D721Med (cell line): ENCODE data around the gene KIF19.

Experiments used
- DNase-seq: peaks from one replicate; pipeline ENCODE4 v3.0.0; 2011; ENCODE audit warnings: low spot score; ENCODE audit not compliant: insufficient read length
- FAIRE-seq: peaks from 2 replicates; lab custom pipeline; 2011; peaks lifted over from hg19 to GRCh38; lab: Jason Lieb, UNC
- CTCF ChIP-seq: IDR thresholded peaks from 2 replicates; pipeline ENCODE4 v1.5.1; 2012; ENCODE audit warnings: mild to moderate bottlenecking, control low read depth; ENCODE audit not compliant: insufficient read depth; ENCODE audit errors: missing control alignments

Gene KIF19

GRCh38 chr17:74369221-74369620 is 43.2 kb downstream of the KIF19 start:
- FAIRE-seq (no peak), DNase-seq (no peak)
- TF ChIP-seq CTCF = no peak

GRCh38 chr17:74369665-74370490 is 43.9 kb downstream of the KIF19 start:
- TF ChIP-seq CTCF = no peak
- no peak for FAIRE-seq
- DNase-seq = no peak

- FAIRE-seq (no peak), DNase-seq (no peak)
- no peak for TF ChIP-seq CTCF
Measured at GRCh38 chr17:74371653-74372147, 45.7 kb downstream of the KIF19 start.

GRCh38 chr17:74372426-74372825 is 46.4 kb downstream of the KIF19 start:
- TF ChIP-seq CTCF = no peak
- DNase-seq (no peak), FAIRE-seq (no peak)

GRCh38 chr17:74373838-74374606 is 48.0 kb downstream of the KIF19 start:
- no peak for TF ChIP-seq CTCF
- DNase-seq = no peak
- FAIRE-seq = no peak

- no peak for DNase-seq
- no peak for TF ChIP-seq CTCF
- FAIRE-seq = no peak
Measured at GRCh38 chr17:74374858-74375257, 48.8 kb downstream of the KIF19 start.
